A673 (cell line): ENCODE results near the gene NXPH2.

Source experiments
- CTCF ChIP-seq: fragments of 300-800, 200-600 bp; sonication (generic); conservative IDR thresholded peaks from 2 replicates; pipeline ENCODE4 v1.5.1; 2017; ENCODE audit warnings: low read depth, mild to moderate bottlenecking, antibody characterized with exemption, low read length, moderate library complexity, mixed read lengths
- EZH2 ChIP-seq: fragments of 200-600 bp; sonication (generic); IDR thresholded peaks from 2 replicates; pipeline ENCODE4 v1.6.1; 2017; ENCODE audit warnings: borderline replicate concordance, low read depth, mild to moderate bottlenecking, mixed read lengths, antibody characterized with exemption, low read length; ENCODE audit not compliant: poor library complexity, severe bottlenecking

- no peak for TF ChIP-seq CTCF
- no peak for TF ChIP-seq EZH2
These were observed 4.5 kb downstream of the NXPH2 start for GRCh38 chr2:138775736-138776135.
